Hindlimb muscle (tissue), 1 donor: ENCODE results near the gene C3orf62. TPM values are rescaled to one million over a fixed set of nuclear protein-coding genes. Genes with fewer than 3 reads are reported as not detected.
"Not testable (repeated sequence)": the region's sequence is repeated elsewhere in the genome, so short reads cannot be mapped to it uniquely, and the experiment has no call there.

Source experiments
- DNase-seq: peaks from one replicate; pipeline ENCODE4 v3.0.0-alpha.2; 2013
- polyA plus RNA-seq: library from polyadenylated mRNA; unstranded; fragments of 120-200 nt; gene quantifications from one replicate; pipeline ENCODE4 v1.2.1, GENCODE V29; 2013; ENCODE audit not compliant: insufficient read length

Gene C3orf62
- polyA plus RNA-seq, 1 donor = 10.3 TPM

- peak; percentile 49 for DNase-seq
Observed at GRCh38 chr3:49266410-49267095, 10.5 kb downstream of the C3orf62 start.

DNA sequence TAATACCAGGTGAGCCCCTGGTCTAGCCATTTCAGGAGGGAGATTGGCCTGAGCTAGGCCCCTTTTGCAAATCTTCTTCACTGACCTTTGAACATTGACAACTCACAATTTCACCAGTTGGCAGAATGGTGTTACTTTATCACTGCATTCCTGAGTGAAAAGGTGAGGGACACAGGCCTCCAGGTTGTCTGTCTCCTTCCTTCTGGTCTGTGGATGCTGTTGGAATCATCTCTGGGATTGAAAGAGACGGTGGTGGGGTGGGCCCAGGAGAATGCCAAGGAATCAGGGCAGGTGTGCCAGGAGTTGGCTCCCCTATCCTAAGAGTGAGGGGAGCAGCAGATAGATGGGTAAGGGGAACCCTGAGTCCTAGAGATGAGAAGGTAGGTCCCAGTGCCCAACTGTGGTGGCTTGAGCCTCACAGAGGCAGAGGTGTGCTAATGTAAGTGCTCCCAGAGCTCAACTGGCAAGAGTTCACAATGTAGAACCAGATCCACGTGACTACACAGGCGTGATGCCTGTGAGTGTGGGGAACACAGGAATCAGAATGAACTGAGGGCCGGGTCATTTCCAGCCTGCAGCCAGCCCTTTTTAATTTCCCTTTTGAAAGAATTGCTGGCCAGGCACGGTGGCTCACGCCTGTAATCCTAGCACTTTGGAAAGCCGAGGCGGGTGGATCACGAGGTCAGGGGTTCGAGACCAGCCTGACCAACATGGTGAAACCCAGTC, 11.2 kb downstream of the C3orf62 start:
- DNase-seq = no peak

DNA sequence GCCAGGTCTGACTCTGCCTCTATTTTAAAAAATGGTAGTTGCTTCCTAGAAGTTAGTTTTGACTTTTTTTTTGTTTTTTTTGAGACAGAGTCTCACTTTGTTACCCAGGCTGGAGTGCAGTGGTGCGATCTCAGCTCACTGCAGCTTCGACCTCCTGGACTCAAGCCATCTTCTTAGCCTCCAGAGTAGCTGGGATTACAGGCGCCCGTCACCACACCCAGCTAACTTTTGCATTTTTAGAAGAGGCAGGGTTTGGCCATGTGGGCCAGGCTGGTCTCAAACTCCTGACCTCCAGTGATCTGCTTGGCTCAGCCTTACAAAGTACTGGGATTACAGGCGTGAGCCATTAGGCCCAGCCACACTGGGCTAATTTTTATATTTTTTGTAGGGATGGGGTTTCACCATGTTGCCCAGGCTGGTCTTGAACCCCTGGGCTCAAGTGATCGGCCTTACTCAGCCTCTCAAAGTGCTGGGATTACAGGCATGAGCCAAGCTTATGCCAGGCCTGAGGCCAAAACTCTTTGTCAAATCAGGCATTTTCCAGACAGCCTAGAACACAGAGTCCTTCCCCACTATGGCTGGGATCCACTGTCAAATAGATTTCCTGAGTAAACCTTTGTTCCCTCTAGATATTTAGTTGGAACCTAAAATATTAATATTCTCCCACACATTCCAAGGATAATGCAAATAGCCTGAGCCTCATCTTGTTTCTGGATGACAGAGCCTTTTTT, 13.7 kb downstream of the C3orf62 start:
- DNase-seq = no peak

- DNase-seq = no peak
Observed at GRCh38 chr3:49260806-49261324, 16.2 kb downstream of the C3orf62 start.

DNA sequence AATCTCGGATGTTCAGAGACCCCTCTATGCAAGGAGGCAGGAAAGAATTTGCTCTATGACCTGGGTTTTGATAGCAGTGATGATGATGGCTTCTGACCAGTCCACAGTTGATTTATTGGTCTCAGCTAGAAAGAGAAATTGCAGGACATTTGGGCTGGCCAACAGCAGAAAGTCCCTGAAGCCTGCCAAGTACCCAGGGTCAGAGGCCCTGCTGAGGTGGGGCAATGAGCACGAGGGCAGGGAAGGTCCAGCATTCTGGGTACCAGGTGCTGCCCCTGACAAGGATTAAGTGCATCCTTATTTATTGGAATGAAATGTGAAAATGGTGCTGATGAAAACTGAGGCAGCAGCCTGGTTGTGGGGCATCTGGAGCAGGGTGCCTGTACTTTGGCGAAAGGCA, 19.8 kb downstream of the C3orf62 start:
- DNase-seq = no peak

DNA sequence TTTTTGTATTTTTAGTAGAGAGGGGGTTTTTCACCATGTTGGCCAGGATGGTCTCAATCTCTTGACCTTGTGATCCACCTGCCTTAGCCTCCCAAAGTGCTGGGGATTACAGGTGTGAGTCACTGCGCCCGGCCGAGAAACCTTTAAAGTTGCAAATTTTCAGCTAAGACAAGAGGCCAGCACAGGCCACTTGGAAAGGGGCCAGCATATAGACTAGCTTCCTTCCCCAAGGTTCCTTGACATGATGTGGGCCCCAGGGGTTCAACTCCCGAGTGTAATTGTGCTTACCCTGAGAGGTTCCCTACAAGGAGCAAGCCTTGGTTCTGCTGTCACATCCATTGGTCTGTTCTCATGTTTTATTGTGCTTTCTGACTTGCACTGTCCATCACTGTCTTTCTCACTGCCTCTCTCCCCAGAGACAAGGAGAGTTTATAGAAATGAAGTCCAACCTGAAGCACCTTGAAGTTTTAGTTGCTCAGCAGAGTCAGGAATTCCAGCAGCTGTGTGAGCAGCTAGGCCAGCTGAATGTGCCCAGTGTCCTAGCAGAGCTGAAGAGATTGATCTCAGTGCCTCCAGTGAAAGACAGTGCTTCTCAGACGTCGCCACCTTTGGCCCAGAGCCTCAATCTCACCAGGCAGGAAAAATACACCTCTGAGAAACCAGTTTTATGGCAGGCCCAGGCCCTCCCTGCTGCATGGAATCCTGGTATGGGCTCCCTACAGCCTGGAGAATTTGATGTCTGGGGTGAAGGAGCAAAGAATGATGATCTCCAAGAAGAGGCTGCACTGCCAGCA, 21.1 kb downstream of the C3orf62 start:
- no peak for DNase-seq

DNA sequence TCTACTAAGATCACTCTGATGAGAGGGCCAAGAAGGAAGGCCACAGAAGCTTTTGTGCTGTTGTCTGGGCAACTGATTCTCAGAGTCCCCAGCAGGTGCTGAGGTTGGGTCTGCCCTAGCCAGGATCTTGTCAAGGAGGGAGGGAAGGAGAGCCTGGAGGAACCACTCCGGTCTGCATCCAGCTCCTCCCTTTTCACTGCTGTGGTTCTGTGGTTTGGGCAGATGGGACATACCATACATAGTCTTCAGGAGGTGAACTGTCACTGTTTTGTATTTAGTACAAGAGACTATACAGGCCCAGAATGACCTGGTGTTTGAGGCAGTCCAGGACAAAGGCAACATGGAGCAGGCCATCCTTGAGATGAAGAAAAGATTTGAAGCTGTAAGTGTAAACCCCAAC, 21.9 kb downstream of the C3orf62 start:
- DNase-seq = no peak

DNA sequence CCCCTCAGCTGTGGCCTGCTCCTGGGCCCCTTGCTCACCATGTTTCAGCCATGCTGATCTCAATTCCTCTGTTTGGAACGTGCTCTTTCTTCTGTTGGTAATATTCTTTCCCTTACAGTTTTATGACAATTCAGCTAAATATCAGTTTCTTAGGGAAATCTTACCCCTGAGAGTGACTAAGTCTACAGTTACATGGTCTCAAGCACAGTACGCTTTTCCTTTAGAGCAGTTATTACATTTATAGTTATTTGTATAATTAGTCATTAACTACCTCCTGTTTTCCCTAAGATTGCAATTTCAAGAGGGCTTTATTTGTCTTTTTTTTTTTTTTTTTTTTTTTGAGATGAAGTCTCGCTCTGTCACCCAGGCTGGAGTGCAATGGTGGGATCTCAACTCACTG, 23.5 kb downstream of the C3orf62 start:
- DNase-seq = no peak

- DNase-seq = peak; percentile 25
Observed at GRCh38 chr3:49248840-49249227, 28.2 kb downstream of the C3orf62 start.

GRCh38 chr3:49244581-49245205, 32.3 kb downstream of the C3orf62 start:
- no peak for DNase-seq

DNA sequence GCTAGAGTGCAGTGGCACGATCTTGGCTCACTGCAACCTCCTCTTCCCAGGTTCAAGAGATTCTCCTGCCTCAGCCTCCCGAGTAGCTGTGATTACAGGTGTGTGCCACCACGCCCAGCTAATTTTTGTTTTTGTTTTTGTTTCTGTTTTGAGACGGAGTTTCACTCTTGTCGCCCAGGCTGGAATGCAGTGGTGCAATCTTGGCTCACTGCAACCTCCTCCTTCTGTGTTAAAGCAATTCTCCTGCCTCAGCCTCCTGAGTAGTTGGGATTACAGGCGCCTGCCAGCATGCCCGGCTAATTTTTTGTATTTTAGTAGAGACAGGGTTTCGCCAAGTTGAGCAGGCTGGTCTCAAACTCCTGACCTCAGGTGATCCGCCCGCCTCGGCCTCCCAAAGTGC, 36.9 kb downstream of the C3orf62 start:
- not testable (repeated sequence) for DNase-seq

GRCh38 chr3:49238274-49239127, 38.5 kb downstream of the C3orf62 start:
- DNase-seq = peak; percentile 38

- DNase-seq = no peak
Observed at GRCh38 chr3:49237344-49237743, 39.7 kb downstream of the C3orf62 start.

GRCh38 chr3:49236226-49236625, 40.8 kb downstream of the C3orf62 start:
- DNase-seq = no peak

GRCh38 chr3:49228817-49229216, 48.2 kb downstream of the C3orf62 start:
- not testable (repeated sequence) for DNase-seq

DNA sequence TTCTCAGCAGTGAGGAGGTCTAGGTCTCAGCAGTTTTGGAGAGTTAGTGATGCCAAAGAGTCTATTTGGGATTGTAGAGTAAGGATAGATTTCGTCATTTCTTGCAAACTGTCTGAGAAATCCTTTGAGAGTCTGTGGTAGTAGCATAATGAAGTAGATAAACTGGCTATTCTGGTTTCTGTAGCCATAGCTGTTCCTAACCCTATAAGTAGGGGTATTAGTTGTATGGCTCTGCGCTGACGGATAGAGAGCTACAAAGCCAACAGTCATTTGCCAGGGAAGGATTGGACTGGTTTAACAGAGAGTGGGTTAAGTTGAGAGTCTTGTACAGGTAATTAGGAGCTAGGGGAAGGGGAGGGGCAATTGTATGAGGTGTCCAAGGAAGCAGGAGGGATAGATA, 55.0 kb downstream of the C3orf62 start:
- no peak for DNase-seq

DNA sequence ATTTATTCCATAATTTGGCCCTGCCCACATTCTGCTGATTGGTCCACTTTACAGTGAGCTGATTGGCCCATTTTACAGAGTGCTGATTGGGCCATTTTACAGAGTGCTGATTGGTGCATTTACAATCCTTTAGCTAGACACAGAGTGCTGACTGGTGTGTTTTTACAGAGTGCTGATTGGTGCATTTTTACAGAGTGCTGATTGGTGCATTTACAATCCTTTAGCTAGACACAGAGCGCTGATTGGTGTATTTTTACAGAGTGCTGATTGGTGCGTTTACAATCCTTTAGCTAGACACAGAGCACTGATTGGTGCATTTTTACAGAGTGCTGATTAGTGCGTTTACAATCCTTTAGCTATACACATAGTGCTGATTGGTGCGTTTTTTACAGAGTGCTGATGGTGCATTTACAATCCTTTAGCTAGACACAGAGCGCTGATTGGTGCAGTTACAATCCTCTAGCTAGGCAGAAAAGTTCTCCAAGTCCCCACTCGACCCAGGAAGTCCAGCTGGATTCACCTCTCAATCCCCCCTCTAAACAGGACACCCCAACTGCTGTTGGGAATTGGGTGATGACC, 56.0 kb downstream of the C3orf62 start:
- not testable (repeated sequence) for DNase-seq

- no peak for DNase-seq
Observed at GRCh38 chr3:49219132-49219531, 57.9 kb downstream of the C3orf62 start.
